Amniotic epithelial cell (primary cell): ENCODE measurements around the gene ZNF420.
"Not testable (repeated sequence)": the region's sequence is repeated elsewhere in the genome, so short reads cannot be mapped to it uniquely, and the experiment has no call there.

Experiments used
- DNase-seq: peaks from one replicate; pipeline ENCODE4 v3.0.0-alpha.2; 2010; ENCODE audit warnings: low read depth

ZNF420 gene

DNA sequence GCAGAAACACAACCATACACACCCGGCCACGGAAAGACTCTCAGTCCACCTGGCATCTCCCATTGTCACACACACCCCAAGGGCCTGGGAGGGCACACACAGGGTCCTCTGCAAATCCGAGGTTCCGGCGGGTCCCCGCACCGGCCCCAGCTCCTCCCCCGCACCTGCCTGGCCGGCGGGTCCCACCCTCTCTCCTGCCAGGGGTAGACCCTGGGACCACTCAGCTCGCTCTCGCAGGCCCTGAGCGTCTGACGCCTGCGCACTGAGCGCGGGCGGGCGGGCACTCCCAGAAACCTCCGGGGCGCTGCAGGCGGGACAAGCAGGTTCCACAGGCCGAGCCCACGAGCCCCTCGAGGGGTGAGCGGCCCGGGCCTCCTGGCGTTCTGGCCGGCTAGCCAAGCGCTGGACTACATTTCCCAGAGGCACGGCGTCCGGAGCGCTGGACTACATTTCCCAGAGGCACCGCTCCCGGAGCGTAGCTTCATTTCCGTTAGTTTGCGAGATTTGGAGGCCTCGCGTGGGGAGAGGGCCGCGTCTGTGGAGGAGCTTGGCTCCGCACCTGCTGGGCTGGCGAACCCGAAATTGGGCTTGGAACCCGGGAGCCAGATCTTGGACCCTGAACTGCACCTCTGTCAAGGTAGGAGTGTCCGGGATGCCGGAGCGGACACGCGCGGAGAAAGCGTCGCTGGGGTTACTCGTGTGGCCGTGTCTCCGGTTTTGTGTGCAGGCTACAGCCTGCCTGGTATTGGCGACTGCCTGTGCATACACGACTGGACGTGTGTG, at the start of gene ZNF420:
Gene ZNF420, plus strand, starts transcription at position 500 of the 783 bp plus-strand sequence. CDS start 10,686 bp downstream, outside the sequence.
- DNase-seq: peak; percentile 96

GRCh38 chr19:37045140-37045539, 33.1 kb upstream of the ZNF420 start:
- no peak for DNase-seq

GRCh38 chr19:37055330-37055729, 22.9 kb upstream of the ZNF420 start:
- no peak for DNase-seq

- no peak for DNase-seq
Measured at GRCh38 chr19:37056776-37057175, 21.5 kb upstream of the ZNF420 start.

- no peak for DNase-seq
Measured at GRCh38 chr19:37059142-37059541, 19.1 kb upstream of the ZNF420 start.

DNA sequence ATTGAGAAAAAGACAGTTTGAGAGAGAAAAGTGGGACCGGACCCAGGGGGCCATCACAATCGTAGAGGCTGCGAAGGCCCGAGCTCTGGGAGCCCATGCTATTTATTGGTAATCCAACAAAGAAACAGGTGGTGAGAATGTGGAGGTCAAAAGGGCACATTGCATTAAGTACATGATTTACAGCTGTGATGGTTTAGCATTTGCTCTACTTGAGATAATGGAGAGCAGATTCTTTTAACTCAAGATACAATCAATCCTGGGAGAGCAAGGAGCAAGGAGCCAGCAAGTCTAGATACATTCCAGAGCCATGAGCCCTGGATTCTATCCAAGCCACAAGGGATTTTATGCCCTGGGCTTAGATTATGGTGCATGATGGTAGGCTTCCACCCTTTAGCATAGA, 13.3 kb upstream of the ZNF420 start:
- peak; percentile 2 for DNase-seq

GRCh38 chr19:37074111-37074510, 4.1 kb upstream of the ZNF420 start:
- DNase-seq: no peak

DNA sequence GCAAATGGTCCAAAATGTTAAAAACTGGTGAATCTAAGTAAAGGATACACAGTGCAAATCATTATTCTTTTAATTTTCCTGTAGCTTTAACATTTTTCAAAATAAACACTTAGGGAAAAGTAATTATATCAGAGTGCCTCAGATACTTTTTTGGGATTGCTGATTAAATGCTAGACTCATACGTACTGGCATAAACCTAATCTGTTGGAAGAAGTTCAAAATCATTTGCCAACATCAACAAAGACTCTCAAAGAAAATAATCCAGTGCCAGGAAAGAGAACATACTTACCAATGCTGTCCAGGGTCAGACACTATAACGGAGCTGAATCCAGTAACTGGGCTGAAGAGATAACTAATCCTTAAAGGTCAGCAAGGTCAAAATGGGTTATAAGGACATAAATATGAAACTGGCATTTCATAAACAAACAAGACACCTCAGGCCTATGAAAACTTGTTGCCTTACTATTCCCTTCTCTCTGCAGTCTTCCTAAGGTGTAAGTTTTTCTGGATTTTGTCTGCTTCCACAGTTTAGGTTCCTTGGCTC, 3.3 kb upstream of the ZNF420 start:
- no peak for DNase-seq

GRCh38 chr19:37076524-37076923, 1.7 kb upstream of the ZNF420 start:
- not testable (repeated sequence) for DNase-seq

GRCh38 chr19:37077501-37077933, 716 bp upstream of the ZNF420 start:
- peak; percentile 32 for DNase-seq

GRCh38 chr19:37078717-37079032, 442 bp downstream of the ZNF420 start:
- peak; percentile 1 for DNase-seq

DNA sequence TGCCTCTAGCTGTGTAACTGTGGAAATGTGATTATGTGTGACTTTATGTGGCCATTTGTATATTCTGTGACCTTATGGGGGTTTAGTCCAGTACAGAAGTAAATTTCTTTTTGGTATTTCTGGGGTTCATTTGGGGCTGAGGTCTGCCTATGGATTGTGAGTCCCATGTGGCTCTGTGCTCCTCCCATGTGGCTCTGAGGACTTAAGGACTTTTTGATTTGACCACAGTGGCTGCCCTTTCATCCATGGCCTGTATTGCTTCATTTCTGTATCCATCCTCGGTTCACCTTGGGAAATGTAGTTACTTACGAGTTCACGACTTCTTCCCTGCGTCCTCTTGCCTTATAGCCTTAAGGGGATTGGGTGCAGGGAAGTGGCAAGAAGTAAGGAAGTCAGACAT, 1.0 kb downstream of the ZNF420 start:
- no peak for DNase-seq

- DNase-seq: no peak
Measured at GRCh38 chr19:37082307-37082706, 4.1 kb downstream of the ZNF420 start.

- no peak for DNase-seq
Measured at GRCh38 chr19:37087110-37087509, 8.9 kb downstream of the ZNF420 start.

DNA sequence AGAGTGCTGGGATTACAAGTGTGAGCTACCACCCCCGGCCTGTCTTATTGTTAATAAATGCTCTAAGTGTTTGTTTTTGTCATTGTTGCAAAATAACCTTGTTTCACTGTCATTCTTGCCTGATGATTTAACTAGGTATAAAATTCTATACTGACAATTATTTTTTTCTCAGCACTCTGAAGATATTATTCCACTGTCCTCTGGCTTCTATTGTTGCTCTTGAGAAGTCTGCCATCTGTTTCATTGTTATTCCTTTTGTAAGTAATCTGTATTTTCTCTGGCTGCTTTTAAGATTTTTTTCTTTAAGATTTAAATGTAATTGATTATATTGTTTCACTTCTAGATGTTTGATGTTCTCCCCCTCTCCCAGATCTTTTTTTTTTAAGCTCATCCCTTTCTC, 17.6 kb downstream of the ZNF420 start:
- DNase-seq: peak; percentile 25

DNA sequence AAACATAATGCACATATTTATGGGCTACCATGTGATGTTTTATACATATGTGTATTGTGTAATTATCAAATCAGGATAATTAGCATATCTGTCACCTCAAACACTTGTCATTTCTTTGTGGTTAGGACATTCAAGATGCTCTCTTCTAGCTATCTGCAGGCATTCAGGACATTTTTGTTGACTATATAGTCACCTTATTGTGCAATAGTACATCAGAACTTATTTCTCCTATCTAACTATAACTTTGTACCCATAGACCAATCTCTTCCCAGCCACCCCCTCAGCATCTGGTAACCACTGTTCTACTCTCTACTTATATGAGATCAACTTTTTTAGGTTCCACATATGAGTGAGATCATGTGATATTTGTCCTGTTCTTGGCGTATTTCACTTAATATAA, 20.3 kb downstream of the ZNF420 start:
- DNase-seq: no peak

DNA sequence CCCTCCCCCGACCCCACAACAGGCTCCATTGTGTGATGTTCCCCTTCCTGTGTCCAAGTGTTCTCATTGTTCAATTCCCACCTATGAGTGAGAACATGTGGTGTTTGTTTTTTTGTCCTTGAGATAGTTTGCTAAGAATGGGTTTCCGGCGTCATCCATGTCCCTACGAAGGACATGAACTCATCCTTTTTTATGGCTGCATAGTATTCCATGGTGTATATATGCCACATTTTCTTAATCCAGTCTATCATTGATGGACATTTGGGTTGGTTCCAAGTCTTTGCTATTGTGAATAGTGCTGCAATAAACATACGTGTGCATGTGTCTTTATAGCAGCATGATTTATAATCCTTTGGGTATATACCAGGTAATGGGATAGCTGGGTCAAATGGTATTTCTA, 25.9 kb downstream of the ZNF420 start:
- not testable (repeated sequence) for DNase-seq

- DNase-seq: not testable (repeated sequence)
Measured at GRCh38 chr19:37111753-37112152, 33.5 kb downstream of the ZNF420 start.

DNA sequence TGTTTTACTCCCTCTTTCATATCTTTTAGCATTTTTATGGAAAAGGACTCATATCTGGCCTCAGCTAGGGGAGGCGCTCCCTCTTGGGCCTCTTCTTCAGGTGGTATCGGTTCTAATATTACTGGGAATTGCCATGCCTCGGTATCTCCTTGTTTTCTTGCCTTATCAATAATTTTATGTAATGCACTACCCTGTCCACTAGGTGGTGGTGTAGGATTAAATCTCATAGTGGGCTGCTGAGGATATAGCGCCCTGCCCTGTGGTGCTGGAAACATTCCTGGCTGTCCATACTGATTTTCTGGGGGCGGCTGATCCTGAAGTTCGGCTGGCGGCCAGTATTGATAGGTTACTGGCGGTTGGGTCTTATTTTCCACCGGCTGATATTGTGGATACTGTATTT, 35.8 kb downstream of the ZNF420 start:
- DNase-seq: no peak

GRCh38 chr19:37122093-37122492, 43.9 kb downstream of the ZNF420 start:
- not testable (repeated sequence) for DNase-seq

- DNase-seq: no peak
Measured at GRCh38 chr19:37127999-37128820, 50.0 kb downstream of the ZNF420 start.

- no peak for DNase-seq
Measured at GRCh38 chr19:37128821-37129177, 50.6 kb downstream of the ZNF420 start.

- no peak for DNase-seq
Measured at GRCh38 chr19:37136111-37136510, 57.9 kb downstream of the ZNF420 start.
